Stimulated activated naive CD8-positive, alpha-beta T cell treated with anti-CD3 and anti-CD28 coated beads, Interleukin-15, amount 100 ng/mL, for 72 hours (primary cell): ENCODE measurements around the gene SYPL1.

ENCODE experiments used
- ATAC-seq: fragments of 150-1000 bp; cut with Tn5 transposase; 2 replicates; pipeline ENCODE4 v1.10.0; 2021; ENCODE audit warnings: mild to moderate bottlenecking, moderate library complexity
- DNase-seq, 2 donors: peaks; one replicate each; pipeline ENCODE4 v3.0.0; 2021 to 2022
- H3K27ac Mint-ChIP-seq, 2 donors: one replicate each; pipeline ENCODE4 v1.8.0; 2022; ENCODE audit warnings: mild to moderate bottlenecking in 2 of 2, mixed read lengths in 2 of 2, moderate library complexity in 2 of 2
- H3K27me3 Mint-ChIP-seq: one replicate; pipeline ENCODE4 v1.8.0; 2022; ENCODE audit warnings: mixed read lengths
- H3K4me1 Mint-ChIP-seq: one replicate; pipeline ENCODE4 v1.8.0; 2022; ENCODE audit warnings: mild to moderate bottlenecking, mixed read lengths
- H3K4me3 Mint-ChIP-seq, 2 donors: one replicate each; pipeline ENCODE4 v1.8.0; 2022; ENCODE audit warnings: mild to moderate bottlenecking in 2 of 2, mixed read lengths in 2 of 2, moderate library complexity in 1 of 2
- H3K9me3 Mint-ChIP-seq, 2 donors: one replicate each; pipeline ENCODE4 v1.8.0; 2022; ENCODE audit warnings: mixed read lengths in 2 of 2

Gene SYPL1

DNA sequence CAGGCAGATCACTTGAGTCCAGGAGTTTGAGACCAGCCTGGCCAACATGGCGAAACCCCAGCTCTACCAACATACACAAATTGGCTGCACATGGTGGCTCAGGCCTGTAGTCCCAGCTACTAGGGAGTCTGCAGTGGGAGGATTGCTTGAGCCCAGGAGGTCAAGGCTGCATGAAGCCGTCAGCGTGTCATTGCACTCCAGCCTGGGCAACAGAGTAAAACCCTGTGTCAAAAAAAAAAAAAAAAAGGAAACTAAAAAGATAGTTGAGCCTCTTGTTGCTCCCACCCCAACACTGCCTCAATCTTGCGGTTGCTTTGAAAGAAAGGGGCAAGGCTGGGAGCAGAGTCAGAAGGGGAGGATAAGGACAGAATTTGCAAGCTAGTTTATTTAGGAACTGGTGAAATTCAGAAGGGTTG lies 69.9 kb downstream of the SYPL1 start:
- Mint-ChIP-seq H3K4me3 (peak overlapping the region; percentile 73 to 76), H3K9me3 (no peaks in the 10 kb centered on the region), H3K27ac (no peak overlapping the region), H3K4me1 (peaks cover 26% of the 10 kb centered on the region), H3K27me3 (no peaks in the 10 kb centered on the region)
- ATAC-seq, result peak; percentile 6
- DNase-seq, result no peak

DNA sequence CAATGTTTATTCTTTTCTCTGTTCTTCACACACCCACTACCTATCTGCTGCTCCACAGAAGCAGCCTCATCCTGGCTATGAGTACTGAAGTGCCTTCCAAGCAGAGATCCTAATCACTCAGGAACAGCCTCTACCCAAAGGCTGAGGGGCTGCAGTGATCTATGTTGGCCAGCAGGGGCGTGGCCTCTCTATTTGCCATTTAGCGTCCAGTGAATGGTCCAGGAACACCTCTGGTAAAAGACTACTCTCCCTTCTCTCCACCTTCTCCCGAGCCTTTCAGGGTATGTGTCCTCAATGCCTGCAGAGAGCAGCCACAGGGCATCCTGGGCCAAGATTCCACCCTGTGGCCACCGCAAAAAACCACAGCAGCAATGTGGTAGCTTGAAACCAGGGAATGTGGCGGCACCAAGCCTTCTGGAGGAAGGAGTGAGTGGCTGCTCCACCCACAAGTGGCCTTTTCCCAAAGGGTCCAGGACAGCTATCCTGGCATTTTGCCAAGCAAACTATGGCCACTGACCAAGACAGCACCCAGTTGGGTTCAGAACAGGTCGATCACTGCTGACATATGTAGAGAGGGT lies 70.9 kb downstream of the SYPL1 start:
- H3K27ac Mint-ChIP-seq, result no peak overlapping the region
- DNase-seq, result peak in 1 of 2 donors; percentile 39
- H3K9me3 Mint-ChIP-seq, result no peaks in the 10 kb centered on the region
- ATAC-seq, result peak; percentile 46
- no peak overlapping the region for H3K4me3 Mint-ChIP-seq
- H3K4me1 Mint-ChIP-seq, result peaks cover 26% of the 10 kb centered on the region
- H3K27me3 Mint-ChIP-seq, result no peaks in the 10 kb centered on the region
